Upper lobe of left lung (tissue), 4 donors: Measurements from ENCODE around the gene RNF17.

ENCODE experiments used
- CTCF ChIP-seq, 6 experiments: fragments of 450-650 bp in 4 of 6; fragments of 200-600 bp in 2 of 6; sonication (generic) in 2 of 6; IDR thresholded peaks; one replicate each; pipeline ENCODE4 v1.5.1; 2016 to 2019; ENCODE audit warnings: antibody characterized with exemption in 6 of 6
- POLR2AphosphoS5 ChIP-seq, 2 donors: sonication (generic); formaldehyde crosslinking; IDR thresholded peaks; one replicate each; pipeline ENCODE4 v1.5.1; 2017; ENCODE audit warnings: antibody characterized with exemption in 2 of 2

DNA sequence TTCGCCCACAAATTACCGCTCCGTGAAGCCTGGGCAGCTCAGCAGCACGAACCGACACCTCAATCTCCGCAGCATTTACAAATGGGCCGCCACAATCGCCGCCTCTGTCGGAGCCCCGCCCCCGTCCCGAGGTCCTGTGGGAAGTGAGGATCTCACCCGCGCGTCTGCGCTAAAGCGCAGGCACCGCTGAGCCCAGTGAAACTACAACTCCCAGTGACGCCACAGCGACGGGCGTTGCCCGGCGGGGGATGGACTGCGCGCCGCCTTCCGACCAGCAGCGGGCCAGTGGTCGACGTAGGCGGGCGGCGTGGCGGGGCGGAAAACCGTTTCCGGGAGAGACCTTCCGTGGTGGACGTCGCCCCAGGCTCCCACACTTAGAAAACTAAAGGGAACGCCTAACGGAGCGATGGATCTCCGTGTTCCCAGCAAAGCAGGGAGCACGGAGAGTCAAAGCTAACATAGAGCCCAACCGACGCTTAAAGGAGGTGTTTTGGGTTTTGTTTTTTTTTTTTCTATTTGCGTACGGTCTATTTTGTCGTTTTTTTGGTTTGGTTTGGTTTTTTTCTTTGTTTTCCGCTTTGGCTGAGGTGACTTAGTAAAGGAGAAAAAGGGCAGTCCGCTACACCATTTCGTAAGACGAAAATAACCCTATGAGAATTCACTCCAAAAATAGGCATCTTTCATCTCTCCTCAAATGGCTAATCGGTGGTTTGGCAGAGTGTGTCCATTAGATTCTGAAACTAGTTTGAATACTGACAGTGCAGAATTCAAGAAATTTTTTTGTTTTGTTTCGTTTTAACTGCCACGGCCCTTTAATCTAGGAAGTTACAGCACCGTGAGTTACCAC is 159.0 kb downstream of the RNF17 start:
- peak; percentile 87 to 90 for TF ChIP-seq POLR2AphosphoS5 (IDR thresholded peaks at IDR 0.05)
- TF ChIP-seq CTCF (IDR thresholded peaks at IDR 0.05): peak in 4 of 6 experiments; percentile 14 to 57 (median 36)
